ENCODE results near the gene PLXNA4.
"Not testable (repeated sequence)": the region's sequence is repeated elsewhere in the genome, so short reads cannot be mapped to it uniquely, and the experiment has no call there.

Gene PLXNA4, protein sequence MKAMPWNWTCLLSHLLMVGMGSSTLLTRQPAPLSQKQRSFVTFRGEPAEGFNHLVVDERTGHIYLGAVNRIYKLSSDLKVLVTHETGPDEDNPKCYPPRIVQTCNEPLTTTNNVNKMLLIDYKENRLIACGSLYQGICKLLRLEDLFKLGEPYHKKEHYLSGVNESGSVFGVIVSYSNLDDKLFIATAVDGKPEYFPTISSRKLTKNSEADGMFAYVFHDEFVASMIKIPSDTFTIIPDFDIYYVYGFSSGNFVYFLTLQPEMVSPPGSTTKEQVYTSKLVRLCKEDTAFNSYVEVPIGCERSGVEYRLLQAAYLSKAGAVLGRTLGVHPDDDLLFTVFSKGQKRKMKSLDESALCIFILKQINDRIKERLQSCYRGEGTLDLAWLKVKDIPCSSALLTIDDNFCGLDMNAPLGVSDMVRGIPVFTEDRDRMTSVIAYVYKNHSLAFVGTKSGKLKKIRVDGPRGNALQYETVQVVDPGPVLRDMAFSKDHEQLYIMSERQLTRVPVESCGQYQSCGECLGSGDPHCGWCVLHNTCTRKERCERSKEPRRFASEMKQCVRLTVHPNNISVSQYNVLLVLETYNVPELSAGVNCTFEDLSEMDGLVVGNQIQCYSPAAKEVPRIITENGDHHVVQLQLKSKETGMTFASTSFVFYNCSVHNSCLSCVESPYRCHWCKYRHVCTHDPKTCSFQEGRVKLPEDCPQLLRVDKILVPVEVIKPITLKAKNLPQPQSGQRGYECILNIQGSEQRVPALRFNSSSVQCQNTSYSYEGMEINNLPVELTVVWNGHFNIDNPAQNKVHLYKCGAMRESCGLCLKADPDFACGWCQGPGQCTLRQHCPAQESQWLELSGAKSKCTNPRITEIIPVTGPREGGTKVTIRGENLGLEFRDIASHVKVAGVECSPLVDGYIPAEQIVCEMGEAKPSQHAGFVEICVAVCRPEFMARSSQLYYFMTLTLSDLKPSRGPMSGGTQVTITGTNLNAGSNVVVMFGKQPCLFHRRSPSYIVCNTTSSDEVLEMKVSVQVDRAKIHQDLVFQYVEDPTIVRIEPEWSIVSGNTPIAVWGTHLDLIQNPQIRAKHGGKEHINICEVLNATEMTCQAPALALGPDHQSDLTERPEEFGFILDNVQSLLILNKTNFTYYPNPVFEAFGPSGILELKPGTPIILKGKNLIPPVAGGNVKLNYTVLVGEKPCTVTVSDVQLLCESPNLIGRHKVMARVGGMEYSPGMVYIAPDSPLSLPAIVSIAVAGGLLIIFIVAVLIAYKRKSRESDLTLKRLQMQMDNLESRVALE (N-terminal part only)

DNA sequence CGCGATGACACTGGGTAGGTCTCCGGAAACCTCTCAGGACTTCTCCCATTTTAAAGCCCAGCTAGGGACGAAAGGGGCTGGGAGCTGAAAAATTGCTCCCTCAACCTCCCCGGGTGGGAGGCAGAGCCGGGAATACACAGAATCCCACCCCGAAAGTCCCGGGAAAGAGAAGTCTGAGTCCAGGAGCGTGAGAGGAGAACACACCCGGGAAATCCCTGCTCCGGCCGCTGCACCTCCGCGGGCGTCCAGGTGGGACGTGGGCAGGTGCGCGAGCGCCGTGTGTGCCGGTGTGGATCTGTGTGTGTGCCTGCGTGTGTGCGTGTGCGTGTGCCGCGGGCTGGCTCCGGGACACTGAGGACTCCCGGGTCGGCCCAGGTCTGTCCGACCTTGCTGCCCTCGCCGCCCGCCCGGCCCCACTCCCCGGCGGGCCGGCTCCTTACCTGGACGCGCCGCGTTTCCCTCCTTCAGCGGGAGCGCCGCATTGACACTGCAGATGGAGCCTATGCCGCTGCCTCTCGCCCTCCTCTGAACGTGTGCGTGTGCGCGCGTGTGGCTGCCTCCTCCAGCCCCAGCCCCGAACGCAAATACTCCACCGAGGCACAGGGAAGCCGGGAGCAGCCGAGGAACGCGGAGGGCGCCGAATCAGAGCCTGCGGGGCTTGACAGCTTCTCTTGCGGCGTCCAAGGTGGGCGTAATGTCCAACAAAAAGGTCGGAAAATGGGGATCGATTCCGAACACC, at the start of gene PLXNA4:
Gene PLXNA4, minus strand, starts transcription at position 489 of the 739 bp plus-strand sequence. CDS start 67,777 bp downstream, outside the sequence.
- no peak for DNase-seq

DNA sequence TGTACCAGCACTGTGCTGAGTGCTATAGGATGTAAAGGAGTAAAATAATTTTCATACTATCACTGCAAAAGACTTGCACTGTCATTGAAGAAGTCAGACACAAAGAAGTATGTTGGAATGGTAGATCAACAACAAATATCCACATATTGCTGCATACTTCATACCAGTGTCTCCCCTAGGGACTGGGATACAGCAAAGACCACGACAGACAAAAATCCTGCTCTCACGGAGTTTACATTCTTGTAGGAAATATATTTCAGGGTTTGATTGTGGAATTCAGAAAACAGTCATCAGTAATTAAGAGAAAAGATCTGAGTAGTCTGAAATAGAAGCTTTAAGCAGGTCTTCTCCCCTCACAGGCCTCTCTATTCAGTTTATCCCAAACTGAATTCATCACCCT, 49.4 kb upstream of the PLXNA4 start:
- no peak for DNase-seq

DNA sequence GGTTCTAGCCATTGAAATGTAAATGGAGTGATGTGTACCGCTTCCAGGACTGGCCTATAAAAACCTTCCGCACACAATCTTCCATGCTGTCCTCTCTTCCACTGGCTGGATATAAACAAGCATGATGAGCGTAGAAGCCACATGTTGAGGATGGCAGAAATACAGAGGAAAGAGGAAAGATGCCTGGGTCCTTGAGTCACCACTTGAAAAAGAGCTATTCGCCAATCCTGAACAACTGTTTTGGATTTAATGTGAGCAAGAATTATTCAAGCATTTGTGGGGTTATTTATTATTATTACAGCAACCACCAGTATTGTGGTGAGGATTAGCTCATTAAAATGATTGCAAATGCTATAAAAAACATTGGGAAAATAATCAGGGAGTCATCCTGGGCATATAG, 45.8 kb upstream of the PLXNA4 start:
- DNase-seq: no peak

DNA sequence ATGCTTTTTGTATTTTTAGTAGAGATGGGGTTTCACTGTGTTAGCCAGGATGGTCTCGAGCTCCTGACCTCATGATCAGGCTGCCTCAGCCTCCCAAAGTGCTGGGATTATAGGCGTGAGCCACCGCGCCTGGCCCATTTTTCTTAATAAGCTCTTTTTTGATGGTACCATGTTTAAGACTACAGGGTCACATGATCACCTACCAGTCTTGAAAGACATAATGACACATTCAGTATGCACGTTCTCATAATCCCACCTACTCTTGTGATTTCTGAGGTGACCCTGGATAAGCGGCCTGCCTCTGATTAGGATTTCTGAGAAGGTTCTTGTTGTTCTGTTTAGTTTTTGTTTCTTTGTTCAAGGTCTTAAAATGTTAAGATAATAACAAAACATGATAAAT, 43.7 kb upstream of the PLXNA4 start:
- DNase-seq: no peak

DNA sequence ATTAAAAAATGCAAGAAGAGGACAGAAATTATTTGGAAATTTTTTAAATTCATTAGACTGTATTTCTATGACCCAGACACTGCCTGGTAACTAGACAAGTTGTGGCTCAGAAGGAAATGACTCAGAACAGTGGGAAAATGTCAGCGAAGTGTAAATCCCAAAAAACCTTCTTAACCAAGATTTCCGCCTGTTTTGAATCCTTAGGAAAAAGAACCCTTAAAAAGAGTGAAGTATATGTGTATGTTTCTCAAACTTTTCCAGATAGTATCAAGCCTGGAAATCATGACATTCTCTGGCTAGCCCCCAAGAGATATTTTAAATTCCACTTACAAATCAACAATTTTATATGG, 42.7 kb upstream of the PLXNA4 start:
- no peak for DNase-seq

DNA sequence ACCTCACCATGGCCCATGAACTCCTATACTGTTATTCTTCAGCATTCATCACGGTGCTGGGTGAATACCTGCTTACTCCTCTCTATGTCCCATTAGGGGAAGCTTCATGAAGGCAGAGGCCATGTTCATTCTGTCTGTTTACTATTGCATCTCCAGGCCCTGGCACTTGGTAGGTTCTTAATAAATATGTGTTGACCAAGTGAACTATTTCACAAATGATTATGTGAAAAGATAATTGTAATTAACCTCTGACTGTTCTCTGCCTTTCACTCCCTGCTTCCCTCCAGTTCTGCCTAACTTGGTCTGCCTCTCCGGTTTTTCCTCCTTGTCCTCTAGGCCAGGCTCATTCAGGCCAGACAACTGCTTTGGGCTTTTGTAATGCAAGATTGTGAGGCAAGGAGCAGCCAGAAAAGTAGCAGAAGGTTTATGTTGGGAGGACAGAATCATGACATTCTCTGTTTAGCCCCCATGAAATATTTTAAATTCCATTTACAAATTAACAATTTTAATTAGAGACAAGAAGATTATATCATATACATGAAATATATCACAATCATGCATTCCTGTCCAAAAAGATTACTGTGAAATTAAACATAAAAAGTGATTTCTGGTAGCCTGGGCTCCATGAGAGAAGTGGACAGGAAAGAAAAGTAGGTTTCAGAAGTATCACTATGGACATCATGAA, 42.1 kb upstream of the PLXNA4 start:
- DNase-seq: no peak

DNA sequence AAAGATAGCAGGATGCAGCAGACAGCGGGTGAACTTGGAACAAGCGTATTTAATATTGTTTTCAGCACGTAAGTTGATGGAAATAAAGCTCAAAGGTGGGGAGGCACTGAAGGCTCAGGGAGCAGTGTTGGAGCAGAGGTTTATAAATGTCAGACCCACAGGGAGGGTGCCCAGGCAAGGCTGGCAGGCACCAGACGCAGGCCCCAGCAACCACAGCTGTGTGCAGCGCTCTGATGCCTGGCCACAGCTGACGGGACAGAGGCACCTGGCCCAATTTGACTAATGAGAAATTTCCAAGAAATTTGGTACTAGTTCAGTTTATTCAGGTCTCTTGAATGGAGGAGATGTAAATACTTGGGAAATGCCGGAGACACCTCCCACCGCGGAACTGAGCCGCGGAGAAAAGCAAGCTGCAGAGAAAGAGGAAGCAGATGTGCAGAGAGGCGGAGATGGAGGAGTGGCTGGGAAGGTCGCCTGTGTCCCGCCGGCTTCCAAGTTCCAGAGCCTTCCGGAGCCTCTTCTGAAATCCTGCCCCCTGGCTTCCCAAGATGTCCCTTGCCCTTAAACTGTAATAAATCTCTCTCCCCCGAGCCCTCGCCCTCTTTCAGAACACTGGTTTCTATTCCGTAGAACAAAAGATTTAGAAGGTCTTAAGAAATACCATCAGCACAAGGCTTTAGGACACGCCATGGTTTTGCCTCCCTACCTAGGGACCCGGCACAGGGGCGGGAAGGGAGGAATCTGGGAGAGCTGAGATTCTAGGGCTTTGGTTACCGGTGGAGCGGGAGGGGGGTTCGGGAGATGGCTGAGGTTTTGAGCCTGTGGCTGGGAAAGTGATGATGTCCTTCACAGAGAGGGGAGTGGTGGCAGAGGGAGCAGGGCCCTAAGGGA, 38.4 kb upstream of the PLXNA4 start:
- DNase-seq: no peak

DNA sequence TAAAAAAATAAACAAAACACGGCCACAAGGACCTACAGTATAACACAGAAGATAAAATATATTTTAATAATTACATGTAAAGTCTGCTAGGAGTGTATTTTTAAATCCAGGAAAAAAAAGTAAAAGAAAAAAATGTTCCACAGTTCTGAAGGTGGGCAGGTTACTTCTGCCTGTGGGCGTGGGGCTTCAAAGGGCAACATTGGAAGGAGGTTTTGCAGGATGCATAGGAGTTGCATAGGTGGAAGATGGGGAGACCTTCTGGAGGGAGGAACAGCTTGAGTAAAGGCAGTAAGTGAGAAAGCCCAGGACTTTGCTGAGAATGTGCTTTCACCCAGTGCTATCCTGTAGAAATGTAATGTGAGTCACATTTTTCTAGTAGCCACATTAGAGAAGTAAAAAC, 37.5 kb upstream of the PLXNA4 start:
- DNase-seq: no peak

DNA sequence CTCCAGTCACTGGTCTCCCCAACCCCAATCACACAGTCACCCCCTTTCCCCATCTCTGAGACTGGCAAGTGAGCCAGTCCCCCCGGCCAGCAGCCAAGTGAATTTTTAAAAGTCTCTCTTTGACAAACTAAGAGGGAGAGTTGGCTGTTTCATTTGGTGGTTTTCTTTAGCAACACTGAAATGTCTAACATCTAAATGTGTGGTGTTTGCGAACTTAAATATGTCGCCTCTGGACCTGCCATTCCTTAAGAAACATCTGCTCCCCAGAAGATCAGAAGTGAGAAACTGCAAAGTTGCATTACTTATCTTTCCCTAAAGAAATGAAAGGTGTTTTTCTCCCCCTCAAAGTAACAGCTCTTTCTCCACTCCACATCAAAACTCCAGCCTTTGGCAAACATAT, 34.7 kb upstream of the PLXNA4 start:
- no peak for DNase-seq

DNA sequence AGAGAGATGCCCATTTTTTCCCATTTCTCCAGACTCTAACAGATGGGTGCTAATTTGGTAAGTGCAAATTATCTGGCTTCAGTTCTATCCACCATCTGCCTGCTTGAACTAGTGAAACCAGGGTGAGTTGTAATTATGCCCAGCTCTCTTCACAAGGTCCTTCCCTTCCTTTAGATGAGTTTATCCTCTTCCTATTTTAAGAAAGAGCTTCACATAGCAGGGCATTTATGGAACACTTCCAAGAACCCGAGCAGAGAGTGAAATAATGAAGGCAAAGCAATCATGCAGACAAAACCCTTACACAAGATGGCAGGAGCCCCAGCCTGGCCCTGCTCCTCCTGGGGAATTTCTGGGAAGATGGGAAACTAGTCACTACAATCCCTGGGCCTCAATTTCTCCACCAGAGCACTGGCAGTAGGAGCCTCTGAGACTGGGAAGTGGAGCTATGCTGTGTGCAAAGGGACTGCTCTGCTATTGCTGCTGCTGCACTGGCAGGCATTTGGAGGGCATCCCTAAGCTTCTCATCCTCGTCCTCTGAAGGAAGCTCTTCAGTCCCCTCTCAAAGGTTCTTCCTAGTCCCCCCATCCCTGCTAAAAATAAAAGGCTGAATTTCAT, 33.7 kb upstream of the PLXNA4 start:
- no peak for DNase-seq

DNA sequence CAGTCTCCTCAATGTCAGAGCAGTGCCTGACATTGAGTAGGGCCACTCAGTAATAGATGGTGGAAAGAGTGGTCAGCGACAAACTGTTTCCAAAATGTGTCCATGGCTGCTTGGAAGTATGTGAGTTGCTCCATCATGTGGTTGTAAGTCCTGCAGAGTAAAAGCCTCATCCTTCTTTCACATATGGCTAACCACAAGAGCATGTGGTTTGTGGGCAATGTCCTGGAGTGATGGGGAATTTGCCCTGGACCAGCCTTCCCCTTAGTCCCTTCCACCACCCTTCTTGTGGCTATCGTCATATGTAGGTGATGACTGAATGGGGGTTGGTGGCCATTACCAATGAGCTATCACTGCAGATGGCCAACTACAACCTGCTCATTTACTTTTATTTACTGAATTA, 33.0 kb upstream of the PLXNA4 start:
- no peak for DNase-seq

DNA sequence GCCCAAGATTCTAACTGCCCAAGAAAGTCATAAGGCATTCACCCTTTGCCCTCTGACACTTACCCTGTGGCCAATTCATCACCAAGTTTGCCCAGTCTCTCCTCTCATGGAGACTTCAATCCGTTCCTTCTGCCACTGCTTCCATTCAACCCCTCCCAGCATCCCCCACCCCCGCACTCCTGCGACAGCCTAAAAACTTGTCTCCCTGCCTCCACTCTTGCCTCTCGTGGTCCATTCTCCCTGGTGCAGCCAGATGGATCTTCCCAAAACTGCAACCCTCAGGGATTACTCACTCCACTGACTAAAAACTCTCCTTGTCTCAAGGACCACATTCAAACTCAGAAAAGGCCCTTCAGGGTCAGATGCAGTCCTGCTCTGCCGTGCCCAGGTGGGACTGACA, 32.3 kb upstream of the PLXNA4 start:
- no peak for DNase-seq

DNA sequence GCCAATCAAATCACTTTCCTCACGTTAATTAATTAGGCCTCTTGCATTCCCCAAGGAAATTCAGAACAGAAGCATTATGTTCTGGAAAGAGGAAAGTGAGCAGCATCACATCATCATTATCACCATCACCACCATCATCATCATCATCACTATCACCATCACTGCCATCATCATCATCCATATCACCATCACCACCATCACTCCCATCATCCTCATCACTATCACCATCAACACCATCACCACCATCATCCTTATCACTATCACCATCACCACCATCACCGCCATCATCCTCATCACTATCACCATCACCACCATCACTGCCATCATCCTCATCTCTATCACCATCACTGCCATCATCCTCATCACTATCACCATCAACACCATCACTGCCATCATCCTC, 31.4 kb upstream of the PLXNA4 start:
- no peak for DNase-seq

DNA sequence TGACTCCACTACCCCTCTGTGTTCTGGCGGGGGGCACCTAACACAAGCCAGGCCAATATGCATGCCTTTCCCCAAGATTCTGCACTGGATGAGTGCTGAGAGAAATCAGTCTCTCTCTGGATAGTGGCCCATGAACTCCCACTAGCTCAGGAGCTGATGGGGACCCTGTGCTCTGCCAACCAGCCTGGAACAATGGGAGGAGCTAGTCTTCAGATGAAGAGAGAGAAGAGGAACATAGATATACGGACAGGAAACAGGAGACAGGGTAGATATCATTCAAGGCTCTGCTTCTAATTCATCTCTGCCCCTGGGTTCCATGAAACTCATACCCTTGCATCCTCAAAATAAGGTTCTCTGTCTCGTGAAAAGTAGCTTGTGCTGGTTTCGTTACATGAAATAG, 27.9 kb upstream of the PLXNA4 start:
- no peak for DNase-seq

DNA sequence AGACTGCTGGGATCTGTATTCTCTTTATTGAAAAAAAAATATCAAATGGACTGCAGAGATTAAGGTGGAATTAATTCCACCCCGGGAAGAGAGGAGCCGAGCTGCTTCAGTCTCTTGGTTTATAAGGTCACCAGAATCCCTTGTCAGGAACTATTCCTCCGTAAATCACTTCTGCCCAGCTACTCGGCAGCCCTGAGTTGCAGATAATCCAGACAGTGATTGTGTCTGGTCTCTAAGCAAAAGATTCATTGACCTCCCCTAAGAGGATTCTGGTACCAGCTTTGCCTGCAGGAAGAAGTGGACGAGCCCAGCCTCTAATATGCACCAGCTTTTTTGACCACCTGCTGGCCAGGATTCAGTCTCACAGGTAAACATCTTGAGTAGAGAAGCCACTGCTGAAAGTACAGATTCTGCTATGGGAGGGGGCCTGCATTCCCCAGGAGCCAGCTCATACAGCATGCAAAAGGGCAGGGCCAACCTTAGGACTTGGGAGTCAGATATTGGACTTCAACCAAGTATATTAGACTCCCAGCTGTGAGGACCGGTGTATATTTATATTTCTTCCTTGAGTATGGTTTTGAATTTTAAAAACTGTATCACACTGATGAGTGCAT, 27.1 kb upstream of the PLXNA4 start:
- no peak for DNase-seq

DNA sequence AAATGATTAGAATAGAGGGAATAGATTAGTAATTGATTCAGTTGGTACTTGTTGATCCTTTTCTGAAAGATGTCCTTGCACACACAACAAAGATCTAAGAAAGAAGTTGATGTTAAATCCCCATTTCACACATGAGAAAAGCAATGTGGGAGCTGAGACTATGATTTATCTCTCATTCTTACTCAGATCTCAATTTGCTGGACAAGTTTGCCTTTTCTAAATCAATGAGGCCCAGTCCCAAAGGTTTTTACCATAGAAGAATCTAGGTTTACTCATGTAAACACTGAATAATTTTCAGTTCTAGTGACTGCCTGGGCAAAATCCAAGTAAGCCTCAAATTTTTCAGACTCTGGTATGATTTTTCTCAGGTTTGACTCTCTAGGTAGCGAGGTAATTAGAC, 25.5 kb upstream of the PLXNA4 start:
- no peak for DNase-seq

DNA sequence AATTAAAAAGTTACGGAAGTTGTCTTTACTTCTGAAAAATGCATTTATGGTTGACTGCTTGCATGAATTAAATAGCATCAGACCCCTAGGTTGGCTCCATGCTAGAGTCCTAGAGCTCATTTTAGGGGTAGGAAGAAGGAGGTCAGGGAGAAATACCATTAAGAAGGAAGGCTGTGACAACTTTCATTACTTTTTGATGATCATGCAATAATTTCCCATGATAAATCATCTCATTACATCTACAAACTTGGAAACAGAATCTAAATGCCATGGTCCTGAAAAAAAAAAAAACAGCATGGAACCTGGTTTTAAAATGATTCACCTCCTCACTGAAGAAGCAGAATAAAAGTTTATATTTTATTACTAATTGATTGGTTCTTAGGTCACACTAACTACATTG, 20.3 kb upstream of the PLXNA4 start:
- no peak for DNase-seq

DNA sequence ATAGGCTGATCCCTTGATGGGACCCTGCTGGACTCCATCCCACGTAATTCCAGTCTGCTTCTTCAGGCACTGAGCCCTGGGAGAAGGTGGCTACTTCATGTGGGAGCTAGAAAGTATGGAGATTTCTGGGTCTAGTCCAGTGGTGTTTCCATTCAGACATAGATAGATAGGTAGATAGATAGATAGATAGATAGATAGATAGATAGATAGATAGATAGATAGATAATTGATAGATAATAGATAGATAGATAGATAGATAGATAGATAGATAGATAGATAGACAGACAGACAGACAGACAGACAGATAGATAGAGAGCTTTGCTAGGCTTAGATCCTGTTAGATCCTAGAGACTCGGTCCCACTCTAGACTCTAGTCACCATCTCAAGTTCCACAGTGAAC, 18.5 kb upstream of the PLXNA4 start:
- DNase-seq: not testable (repeated sequence)

DNA sequence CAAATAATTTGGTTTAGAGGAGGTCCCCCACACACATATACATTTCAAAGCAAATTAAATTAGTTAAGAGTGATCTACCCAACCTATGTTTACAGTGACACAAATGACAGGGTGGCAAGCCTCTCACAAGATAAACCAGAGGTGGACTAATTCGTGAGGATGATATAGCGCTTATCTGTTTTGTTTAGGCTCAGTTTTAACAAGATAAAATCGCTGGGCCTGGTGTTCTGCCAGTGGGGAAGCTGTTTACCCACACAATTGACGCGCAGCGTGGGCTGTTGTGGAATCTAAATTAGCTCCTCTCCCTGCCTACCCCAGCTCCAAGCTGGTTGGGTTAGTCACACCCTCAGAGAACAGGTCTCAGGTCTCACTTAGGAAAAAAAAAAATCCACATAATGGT, 16.7 kb upstream of the PLXNA4 start:
- DNase-seq: no peak
